DND-41 (cell line): Measurements from ENCODE around the gene FREY1.

ENCODE experiments used
- ATAC-seq: fragments of 200-7000 bp; cut with Tn5 transposase; 3 replicates; pipeline ENCODE4 v1.9.1; 2021; ENCODE audit warnings: low read depth; ENCODE audit not compliant: insufficient read depth
- DNase-seq: peaks from one replicate; pipeline ENCODE4 v3.0.0-alpha.2; 2020
- H2AFZ ChIP-seq: 2 replicates; pipeline ENCODE4 v1.6.0; 2012; ENCODE audit warnings: low read depth, low read length
- H3K27ac ChIP-seq: 2 replicates; pipeline ENCODE4 v1.5.1; 2012; ENCODE audit warnings: low read length, inconsistent platforms
- H3K27me3 ChIP-seq: fragments of 200-600 bp; sonication (generic); 2 replicates; pipeline ENCODE4 v1.6.0; 2012; ENCODE audit warnings: low read length, mild to moderate bottlenecking, inconsistent platforms; ENCODE audit not compliant: insufficient read depth, poor library complexity
- H3K36me3 ChIP-seq: 2 replicates; pipeline ENCODE4 v1.5.1; 2012; ENCODE audit warnings: low read length, inconsistent platforms; ENCODE audit not compliant: insufficient read depth
- H3K4me1 ChIP-seq: 2 replicates; pipeline ENCODE4 v1.5.1; 2012; ENCODE audit warnings: mild to moderate bottlenecking, low read length; ENCODE audit not compliant: insufficient read depth
- H3K4me2 ChIP-seq: 2 replicates; pipeline ENCODE4 v1.6.0; 2012; ENCODE audit warnings: mild to moderate bottlenecking, moderate library complexity, low read length, inconsistent platforms; ENCODE audit not compliant: insufficient read depth
- H3K4me3 ChIP-seq, 2 experiments: fragments of 200-600 bp in 1 of 2; shearing (Covaris generic) in 1 of 2; 2 replicates each; pipeline ENCODE4 v1.5.1; 2012 to 2016; ENCODE audit warnings: inconsistent platforms in 2 of 2, low read length in 2 of 2, mild to moderate bottlenecking in 2 of 2, low read depth in 1 of 2, moderate library complexity in 1 of 2
- H3K79me2 ChIP-seq: 2 replicates; pipeline ENCODE4 v1.6.0; 2012; ENCODE audit warnings: low read length, inconsistent platforms; ENCODE audit not compliant: insufficient read depth
- H3K9ac ChIP-seq: 2 replicates; pipeline ENCODE4 v1.6.0; 2012; ENCODE audit warnings: low read depth, mild to moderate bottlenecking, inconsistent platforms, low read length, moderate library complexity
- H3K9me3 ChIP-seq: 2 replicates; pipeline ENCODE4 v1.5.1; 2012; ENCODE audit warnings: low read length, moderate library complexity, mild to moderate bottlenecking, inconsistent platforms; ENCODE audit not compliant: insufficient read depth, severe bottlenecking
- H4K20me1 ChIP-seq: 2 replicates; pipeline ENCODE4 v1.6.0; 2012; ENCODE audit warnings: low read length; ENCODE audit not compliant: insufficient read depth
- EZH2 ChIP-seq: IDR thresholded peaks from 3 replicates; pipeline ENCODE4 v1.6.1; 2012; ENCODE audit warnings: borderline replicate concordance, low read depth, mild to moderate bottlenecking, moderate library complexity, low read length, inconsistent platforms; ENCODE audit not compliant: severe bottlenecking
- TF ChIP-seq, protein P1 (sequence below): IDR thresholded peaks from 2 replicates; pipeline ENCODE4 v1.5.1; 2012; ENCODE audit warnings: borderline replicate concordance, low read length, moderate library complexity, mild to moderate bottlenecking; ENCODE audit not compliant: poor library complexity, severe bottlenecking; ENCODE audit errors: extremely low read depth

The FREY1 gene

DNA sequence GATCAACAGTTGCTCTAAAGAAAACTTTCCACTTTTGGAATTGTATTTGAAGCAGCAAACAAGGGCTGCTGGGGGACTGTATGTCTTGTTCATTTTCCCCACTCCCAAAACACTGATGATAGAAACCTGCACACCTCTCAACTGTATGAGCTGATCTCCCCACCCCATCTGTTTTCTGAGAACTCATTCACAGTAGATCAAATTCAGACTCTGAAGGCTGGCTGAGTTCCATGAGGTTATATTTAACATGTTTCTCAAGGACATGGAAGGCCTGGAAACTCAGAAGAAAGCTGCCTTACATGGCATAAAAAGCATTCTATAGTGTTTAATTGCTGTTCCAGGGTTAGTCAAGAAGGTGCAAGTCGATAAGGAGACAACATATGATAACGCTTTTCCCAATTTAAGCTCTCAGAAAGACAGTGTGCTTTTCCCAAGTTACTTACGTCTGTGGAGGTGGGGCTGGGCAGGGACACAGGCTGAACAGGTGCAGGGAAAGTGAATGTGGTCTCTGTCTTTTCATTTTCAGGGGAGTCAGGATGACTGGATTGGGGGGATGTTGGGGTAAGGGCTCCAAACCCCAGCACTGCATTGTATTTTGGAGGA is 38.4 kb upstream of the FREY1 start:
- no peak for TF ChIP-seq EZH2
- TF ChIP-seq, protein P1, sequence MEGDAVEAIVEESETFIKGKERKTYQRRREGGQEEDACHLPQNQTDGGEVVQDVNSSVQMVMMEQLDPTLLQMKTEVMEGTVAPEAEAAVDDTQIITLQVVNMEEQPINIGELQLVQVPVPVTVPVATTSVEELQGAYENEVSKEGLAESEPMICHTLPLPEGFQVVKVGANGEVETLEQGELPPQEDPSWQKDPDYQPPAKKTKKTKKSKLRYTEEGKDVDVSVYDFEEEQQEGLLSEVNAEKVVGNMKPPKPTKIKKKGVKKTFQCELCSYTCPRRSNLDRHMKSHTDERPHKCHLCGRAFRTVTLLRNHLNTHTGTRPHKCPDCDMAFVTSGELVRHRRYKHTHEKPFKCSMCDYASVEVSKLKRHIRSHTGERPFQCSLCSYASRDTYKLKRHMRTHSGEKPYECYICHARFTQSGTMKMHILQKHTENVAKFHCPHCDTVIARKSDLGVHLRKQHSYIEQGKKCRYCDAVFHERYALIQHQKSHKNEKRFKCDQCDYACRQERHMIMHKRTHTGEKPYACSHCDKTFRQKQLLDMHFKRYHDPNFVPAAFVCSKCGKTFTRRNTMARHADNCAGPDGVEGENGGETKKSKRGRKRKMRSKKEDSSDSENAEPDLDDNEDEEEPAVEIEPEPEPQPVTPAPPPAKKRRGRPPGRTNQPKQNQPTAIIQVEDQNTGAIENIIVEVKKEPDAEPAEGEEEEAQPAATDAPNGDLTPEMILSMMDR, result no peak
- no peak for ATAC-seq
- no peak for DNase-seq
- H3K9me3 ChIP-seq, result no peaks in the 10 kb centered on the region
- no peak overlapping the region for H3K4me2 ChIP-seq
- no peak overlapping the region for H2AFZ ChIP-seq
- no peaks in the 10 kb centered on the region for H3K4me1 ChIP-seq
- H3K9ac ChIP-seq, result no peak overlapping the region
- no peak overlapping the region for H3K4me3 ChIP-seq
- H3K27ac ChIP-seq, result no peak overlapping the region
- H3K36me3 ChIP-seq, result peaks cover 52% of the 10 kb centered on the region
- H4K20me1 ChIP-seq, result no peaks in the 10 kb centered on the region
- H3K79me2 ChIP-seq, result no peaks in the 10 kb centered on the region
- H3K27me3 ChIP-seq, result no peaks in the 10 kb centered on the region

DNA sequence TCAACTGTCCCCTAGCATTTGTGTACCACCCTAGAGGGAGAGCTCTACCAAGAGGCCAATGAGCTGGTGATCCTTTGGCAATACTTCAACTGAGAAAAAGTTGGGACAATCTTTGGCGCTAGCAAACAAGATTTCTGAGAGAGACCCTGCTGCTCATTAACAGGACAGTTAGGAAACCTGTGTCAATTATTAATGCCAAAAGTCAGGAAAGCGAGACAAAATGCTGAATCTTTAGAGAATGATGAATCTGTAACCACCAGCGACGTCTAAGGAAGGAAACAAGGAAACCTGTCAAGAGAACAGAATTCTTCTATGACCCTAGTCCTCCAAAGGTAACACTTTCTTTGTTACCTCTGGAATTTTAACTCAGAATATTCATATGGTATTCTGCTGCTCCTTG is 35.3 kb upstream of the FREY1 start:
- H3K27ac ChIP-seq, result no peak overlapping the region
- no peaks in the 10 kb centered on the region for H3K27me3 ChIP-seq
- DNase-seq (no peak), ATAC-seq (no peak)
- TF ChIP-seq EZH2, result no peak
- TF ChIP-seq, protein P1, result no peak
- no peaks in the 10 kb centered on the region for H3K79me2 ChIP-seq
- H3K4me1 ChIP-seq, result no peaks in the 10 kb centered on the region
- no peak overlapping the region for H3K4me2 ChIP-seq
- no peak overlapping the region for H3K4me3 ChIP-seq
- no peaks in the 10 kb centered on the region for H4K20me1 ChIP-seq
- peaks cover 28% of the 10 kb centered on the region for H3K36me3 ChIP-seq
- no peak overlapping the region for H3K9ac ChIP-seq
- H2AFZ ChIP-seq, result no peak overlapping the region
- no peaks in the 10 kb centered on the region for H3K9me3 ChIP-seq

DNA sequence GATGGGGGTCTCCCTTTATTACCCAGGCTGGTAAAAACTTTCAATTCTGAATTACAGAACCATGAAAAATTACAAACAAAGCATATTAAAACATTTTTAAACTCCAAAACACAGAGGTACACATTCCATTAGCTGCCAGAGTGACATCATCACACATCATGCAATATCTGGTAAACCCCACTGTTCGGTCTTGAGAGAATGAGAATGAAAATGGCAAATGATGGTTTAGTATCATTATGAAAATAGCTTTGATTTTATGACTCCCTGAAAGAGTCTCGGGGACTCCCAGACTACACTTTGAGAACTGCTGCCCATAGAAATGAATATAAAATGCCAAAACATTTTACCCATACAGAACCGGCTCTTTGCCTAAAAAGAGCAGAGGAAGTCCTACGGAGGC is 34.2 kb upstream of the FREY1 start:
- no peak for ATAC-seq

More for the DNA sequence above, 34.2 kb upstream of the FREY1 start:
- H4K20me1 ChIP-seq, result no peaks in the 10 kb centered on the region
- H3K27me3 ChIP-seq, result no peaks in the 10 kb centered on the region
- no peak for DNase-seq
- no peaks in the 10 kb centered on the region for H3K9me3 ChIP-seq
- H3K4me1 ChIP-seq, result no peaks in the 10 kb centered on the region
- H2AFZ ChIP-seq, result no peak overlapping the region
- no peak overlapping the region for H3K4me3 ChIP-seq
- no peak overlapping the region for H3K4me2 ChIP-seq
- H3K79me2 ChIP-seq, result no peaks in the 10 kb centered on the region
- no peak overlapping the region for H3K9ac ChIP-seq
- H3K36me3 ChIP-seq, result peaks cover 32% of the 10 kb centered on the region
- TF ChIP-seq EZH2, result no peak
- TF ChIP-seq, protein P1, result no peak
- H3K27ac ChIP-seq, result no peak overlapping the region
